Left ventricle myocardium inferior (tissue), 1 donor: ENCODE data around the gene SLC6A11. TPM values are rescaled to one million over a fixed set of nuclear protein-coding genes. Genes with fewer than 3 reads are reported as not detected.
A peak's percentile ranks its signal among the peaks of the same experiment; 100 is the strongest.

Experiments used
- DNase-seq: peaks from one replicate; pipeline ENCODE4 v3.0.0-alpha.2; 2020
- H3K27ac ChIP-seq: fragments of 200-600 bp; replicated peaks from 2 replicates; pipeline ENCODE4 v1.8.0; 2021
- H3K27me3 ChIP-seq: fragments of 200-600 bp; 2 replicates; pipeline ENCODE4 v1.8.0; 2021; ENCODE audit warnings: low read depth
- H3K36me3 ChIP-seq: fragments of 200-600 bp; 2 replicates; pipeline ENCODE4 v1.8.0; 2021
- H3K4me1 ChIP-seq: fragments of 200-600 bp; 2 replicates; pipeline ENCODE4 v1.8.0; 2021
- H3K4me3 ChIP-seq: fragments of 200-600 bp; 2 replicates; pipeline ENCODE4 v1.8.0; 2021; ENCODE audit warnings: mild to moderate bottlenecking, moderate library complexity
- H3K9me3 ChIP-seq: fragments of 200-600 bp; replicated peaks from 2 replicates; pipeline ENCODE4 v1.8.0; 2021
- CTCF ChIP-seq: fragments of 200-600 bp; IDR thresholded peaks from 2 replicates; pipeline ENCODE4 v1.8.0; 2021; ENCODE audit warnings: antibody characterized with exemption, mild to moderate bottlenecking, borderline replicate concordance
- intact Hi-C: fragments of 100-400 bp; cut with micrococcal nuclease; formaldehyde crosslinking; loops from one replicate; pipeline ENCODE4 v1.11.0; 2022
- total RNA-seq: library from RNA; stranded (reverse); fragmentation: NEBNext Ultra II Directional; extraction: Animal tissue kit (Norgen Biotek cat#: 25700); gene quantifications from one replicate; pipeline ENCODE4 v1.2.1, GENCODE V29; 2021
- donor health status: DM: no; HTN: yes; CAD: no; lungs with severe emphysema.

Gene SLC6A11
- total RNA-seq, 1 donor from 2014 or later, result not detected

- Histone ChIP-seq H3K27me3 (peaks cover 16% of the 10 kb centered on the region), H3K9me3 (no peaks in the 10 kb centered on the region), H3K4me1 (peaks cover 29% of the 10 kb centered on the region), H3K4me3 (no peak overlapping the region), H3K27ac (no peak overlapping the region), H3K36me3 (no peaks in the 10 kb centered on the region)
- intact Hi-C loops, result no loop called here
- DNase-seq, result no peak
- TF ChIP-seq CTCF, result no peak
Measured at GRCh38 chr3:10980312-10980711, 164.3 kb downstream of the SLC6A11 start.

- no peak overlapping the region for H3K4me3 ChIP-seq
- no peaks in the 10 kb centered on the region for H3K9me3 ChIP-seq
- intact Hi-C loops, result no loop called here
- TF ChIP-seq CTCF, result no peak
- H3K36me3 ChIP-seq, result no peaks in the 10 kb centered on the region
- DNase-seq, result no peak
- peaks cover 31% of the 10 kb centered on the region for H3K4me1 ChIP-seq
- H3K27ac ChIP-seq, result no peak overlapping the region
- peaks cover 9% of the 10 kb centered on the region for H3K27me3 ChIP-seq
Measured at GRCh38 chr3:10981031-10981430, 165.0 kb downstream of the SLC6A11 start.

GRCh38 chr3:10981961-10982360 is 165.9 kb downstream of the SLC6A11 start:
- H3K27me3 ChIP-seq, result peaks cover 2% of the 10 kb centered on the region
- DNase-seq, result no peak
- H3K9me3 ChIP-seq, result no peaks in the 10 kb centered on the region
- no peak for TF ChIP-seq CTCF
- H3K27ac ChIP-seq, result no peak overlapping the region
- intact Hi-C loops, result no loop called here
- H3K36me3 ChIP-seq, result no peaks in the 10 kb centered on the region
- no peak overlapping the region for H3K4me3 ChIP-seq
- peaks cover 38% of the 10 kb centered on the region for H3K4me1 ChIP-seq

- intact Hi-C loops, result no loop called here
- H3K36me3 ChIP-seq, result no peaks in the 10 kb centered on the region
- H3K27me3 ChIP-seq, result no peaks in the 10 kb centered on the region
- TF ChIP-seq CTCF, result no peak
- peak overlapping the region; percentile 5 for H3K4me3 ChIP-seq
- H3K9me3 ChIP-seq, result no peaks in the 10 kb centered on the region
- no peak overlapping the region for H3K27ac ChIP-seq
- no peak for DNase-seq
- H3K4me1 ChIP-seq, result peaks cover 38% of the 10 kb centered on the region
Measured at GRCh38 chr3:10982782-10983181, 166.8 kb downstream of the SLC6A11 start.

- Histone ChIP-seq H3K36me3 (no peaks in the 10 kb centered on the region), H3K9me3 (no peaks in the 10 kb centered on the region), H3K27ac (no peak overlapping the region), H3K4me3 (peak overlapping the region; percentile 5), H3K4me1 (peaks cover 38% of the 10 kb centered on the region), H3K27me3 (no peaks in the 10 kb centered on the region)
- no peak for DNase-seq
- peak; percentile 84 for TF ChIP-seq CTCF
- intact Hi-C loops, result no loop called here
Measured at GRCh38 chr3:10983219-10983916, 167.3 kb downstream of the SLC6A11 start.
